Subcutaneous abdominal adipose tissue (tissue), 5 donors: ENCODE data around the gene ADORA3.

ENCODE experiments used
- H3K27ac ChIP-seq: one replicate; pipeline ENCODE4 v1.7.0; 2013; ENCODE audit warnings: low read depth, mild to moderate bottlenecking, inconsistent platforms, low read length, moderate library complexity
- H3K27me3 ChIP-seq, 5 donors: one replicate each; pipeline ENCODE4 v1.7.0; 2013; ENCODE audit warnings: low read length in 5 of 5, inconsistent platforms in 1 of 5; ENCODE audit not compliant: control insufficient read depth in 5 of 5, insufficient read depth in 4 of 5
- H3K36me3 ChIP-seq, 5 donors: one replicate each; pipeline ENCODE4 v1.7.0; 2013; ENCODE audit warnings: low read length in 5 of 5; ENCODE audit not compliant: control insufficient read depth in 5 of 5, insufficient read depth in 5 of 5
- H3K4me1 ChIP-seq, 5 donors: one replicate each; pipeline ENCODE4 v1.7.0; 2013; ENCODE audit warnings: low read length in 5 of 5, mild to moderate bottlenecking in 3 of 5, moderate library complexity in 1 of 5; ENCODE audit not compliant: control insufficient read depth in 5 of 5, insufficient read depth in 5 of 5
- H3K4me3 ChIP-seq, 5 donors: one replicate each; pipeline ENCODE4 v1.7.0; 2013; ENCODE audit warnings: low read length in 5 of 5, low read depth in 1 of 5
- H3K9ac ChIP-seq, 5 donors: one replicate each; pipeline ENCODE4 v1.7.0; 2013; ENCODE audit warnings: low read length in 5 of 5, mild to moderate bottlenecking in 4 of 5, moderate library complexity in 3 of 5
- H3K9me3 ChIP-seq, 5 donors: one replicate each; pipeline ENCODE4 v1.7.0; 2013; ENCODE audit warnings: low read length in 5 of 5; ENCODE audit not compliant: control insufficient read depth in 5 of 5
- donor health status: healthy.
- donor health status: healthy.
- donor health status: healthy.
- donor health status: healthy.
- donor health status: healthy.

ADORA3 gene

DNA sequence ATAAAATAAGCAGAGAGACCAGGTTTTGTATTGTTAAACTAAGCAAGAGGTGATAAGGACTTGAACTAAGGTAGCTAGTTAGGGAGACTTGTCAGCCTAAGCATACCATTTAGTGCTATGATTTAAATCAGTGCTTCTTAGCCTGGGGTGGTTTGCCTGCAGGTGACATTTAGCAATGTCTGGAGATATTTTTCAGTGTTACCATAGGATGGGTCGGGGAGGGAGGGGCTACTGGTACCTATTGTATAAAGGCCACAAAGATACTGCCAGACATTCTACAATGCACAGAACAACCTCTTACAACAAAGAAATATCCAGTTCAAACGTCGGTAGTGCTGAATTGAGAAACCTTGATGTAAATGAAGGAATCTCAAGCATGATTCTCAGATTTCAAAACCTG, 50.9 kb downstream of the ADORA3 start:
- H3K36me3 ChIP-seq: peaks cover 25 to 41% (median 29%) of the 10 kb centered on the region in 5 donors
- no peaks in the 10 kb centered on the region for H3K27me3 ChIP-seq
- no peak overlapping the region for H3K4me3 ChIP-seq
- no peak overlapping the region for H3K27ac ChIP-seq
- H3K9me3 ChIP-seq: no peaks in the 10 kb centered on the region
- peak overlapping the region in 2 of 5 donors; percentile 33 to 59 for H3K9ac ChIP-seq
- H3K4me1 ChIP-seq: peaks cover 4 to 47% (median 42%) of the 10 kb centered on the region in 5 donors

DNA sequence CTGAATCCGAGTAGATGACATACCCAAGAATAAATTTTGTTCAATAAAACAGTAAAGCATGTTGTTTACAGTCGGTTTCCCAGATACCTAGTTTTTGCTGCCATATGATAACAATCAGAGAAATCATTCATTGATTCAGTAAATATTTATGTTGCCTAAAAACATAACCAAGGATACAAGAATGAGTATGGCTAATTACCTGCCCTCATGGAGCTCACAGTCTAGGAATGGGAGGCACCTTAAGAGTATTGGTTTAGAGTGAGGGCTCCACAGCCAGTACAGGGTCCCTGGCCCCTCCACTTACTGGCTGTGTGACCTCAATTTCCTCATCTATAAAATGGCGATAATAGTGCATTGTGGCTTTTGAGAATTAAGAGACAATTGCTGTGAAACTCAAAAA, 53.2 kb downstream of the ADORA3 start:
- Histone ChIP-seq H3K27ac (no peak overlapping the region), H3K27me3 (no peaks in the 10 kb centered on the region), H3K36me3 (peaks cover 12 to 35% (median 25%) of the 10 kb centered on the region in 5 donors), H3K4me3 (peak overlapping the region; percentile 86 to 100 (median 98)), H3K4me1 (peaks cover 4 to 52% (median 48%) of the 10 kb centered on the region in 5 donors), H3K9ac (peak overlapping the region; percentile 77 to 99 (median 95)), H3K9me3 (no peaks in the 10 kb centered on the region)

DNA sequence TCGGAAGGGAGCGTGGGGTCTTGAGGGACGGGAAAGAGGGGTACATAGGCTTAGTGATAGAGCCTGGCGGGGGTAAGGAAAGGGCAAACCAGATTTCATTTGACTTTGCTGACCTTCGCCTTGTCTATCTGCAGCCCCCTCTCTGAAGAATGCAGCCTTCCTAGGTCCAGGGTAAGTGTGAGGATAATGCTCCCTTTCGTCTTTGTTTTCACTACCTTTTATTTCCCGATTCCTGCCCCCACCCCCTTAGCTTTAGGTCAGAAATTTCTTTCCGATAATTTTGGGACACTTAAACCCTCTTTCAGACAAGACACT, 53.8 kb downstream of the ADORA3 start:
- peak overlapping the region; percentile 86 to 100 (median 98) for H3K4me3 ChIP-seq
- H3K36me3 ChIP-seq: peaks cover 12 to 34% (median 21%) of the 10 kb centered on the region in 5 donors
- H3K27me3 ChIP-seq: no peaks in the 10 kb centered on the region
- H3K4me1 ChIP-seq: peaks cover 4 to 48% (median 46%) of the 10 kb centered on the region in 5 donors
- peak overlapping the region; percentile 88 for H3K27ac ChIP-seq
- peak overlapping the region; percentile 77 to 99 (median 95) for H3K9ac ChIP-seq
- H3K9me3 ChIP-seq: no peaks in the 10 kb centered on the region
